Inflammatory macrophage treated with lipopolysaccharide for 1 hour (primary cell): ENCODE measurements around the gene PRIMPOL.
"Not testable (repeated sequence)": the region's sequence is repeated elsewhere in the genome, so short reads cannot be mapped to it uniquely, and the experiment has no call there.

Experiments
- DNase-seq, 2 donors: peaks; one replicate each; pipeline ENCODE4 v3.0.0-alpha.2; 2020 to 2022

The PRIMPOL gene

GRCh38 chr4:184649026-184649970 is at the start of gene PRIMPOL, which contains the start of gene CASP3:
PRIMPOL (plus strand) TSS chr4:184649738; CDS start chr4:184657141, 7,403 bp downstream.
CASP3 (minus strand) TSS chr4:184649447; CDS start chr4:184638453, 10,994 bp downstream.
- peak; percentile 84 to 91 for DNase-seq

GRCh38 chr4:184600982-184601381 is 48.6 kb upstream of the PRIMPOL start:
- not testable (repeated sequence) for DNase-seq

GRCh38 chr4:184602857-184603256 is 46.7 kb upstream of the PRIMPOL start:
- not testable (repeated sequence) for DNase-seq

GRCh38 chr4:184607429-184607828 is 42.1 kb upstream of the PRIMPOL start:
- not testable (repeated sequence) for DNase-seq

- DNase-seq, result no peak
These were observed 37.5 kb upstream of the PRIMPOL start for GRCh38 chr4:184612074-184612473.

- peak in 1 of 2 donors; percentile 30 for DNase-seq
These were observed 36.1 kb upstream of the PRIMPOL start for GRCh38 chr4:184613405-184613804.

GRCh38 chr4:184614509-184614908 is 35.0 kb upstream of the PRIMPOL start:
- DNase-seq, result no peak

- DNase-seq, result not testable (repeated sequence)
These were observed 33.4 kb upstream of the PRIMPOL start for GRCh38 chr4:184616168-184616567.

- peak; percentile 64 to 66 for DNase-seq
These were observed 32.6 kb upstream of the PRIMPOL start for GRCh38 chr4:184616633-184617551.

GRCh38 chr4:184617600-184618196 is 31.8 kb upstream of the PRIMPOL start:
- peak in 1 of 2 donors; percentile 22 for DNase-seq

GRCh38 chr4:184620212-184620867 is 29.2 kb upstream of the PRIMPOL start:
- DNase-seq, result peak; percentile 22 to 41

- DNase-seq, result no peak
These were observed 28.0 kb upstream of the PRIMPOL start for GRCh38 chr4:184621518-184621917.

- not testable (repeated sequence) for DNase-seq
These were observed 25.0 kb upstream of the PRIMPOL start for GRCh38 chr4:184624504-184624903.

- DNase-seq, result no peak
These were observed 24.5 kb upstream of the PRIMPOL start for GRCh38 chr4:184624972-184625554.

- peak in 1 of 2 donors; percentile 23 for DNase-seq
These were observed 23.5 kb upstream of the PRIMPOL start for GRCh38 chr4:184625783-184626596.

GRCh38 chr4:184628103-184628502 is 21.4 kb upstream of the PRIMPOL start:
- DNase-seq, result no peak

GRCh38 chr4:184632842-184633241 is 16.7 kb upstream of the PRIMPOL start:
- DNase-seq, result no peak

GRCh38 chr4:184635381-184635780 is 14.2 kb upstream of the PRIMPOL start:
- no peak for DNase-seq

- no peak for DNase-seq
These were observed 13.4 kb upstream of the PRIMPOL start for GRCh38 chr4:184636144-184636543.

- DNase-seq, result no peak
These were observed 12.6 kb upstream of the PRIMPOL start for GRCh38 chr4:184636897-184637296.

GRCh38 chr4:184641022-184641421 is 8.5 kb upstream of the PRIMPOL start:
- no peak for DNase-seq
